H9 (cell line): ENCODE results near the gene HSPA9. TPM values are rescaled to one million over a fixed set of nuclear protein-coding genes. Genes with fewer than 3 reads are reported as not detected.

Experiments used
- DNase-seq: peaks from one replicate; pipeline ENCODE4 v3.0.0-alpha.2; 2017
- H2AFZ ChIP-seq: one replicate; pipeline ENCODE4 v1.6.1; 2013; ENCODE audit warnings: mild to moderate bottlenecking, low read length, control low read depth, moderate library complexity
- H2AK5ac ChIP-seq: 2 replicates; pipeline ENCODE4 v1.6.1; 2013; ENCODE audit warnings: low read length, control low read depth, mixed read lengths; ENCODE audit not compliant: insufficient read length
- H2BK120ac ChIP-seq: one replicate; pipeline ENCODE4 v1.6.1; 2013; ENCODE audit warnings: low read depth, mild to moderate bottlenecking, low read length, control low read depth, inconsistent platforms; ENCODE audit not compliant: poor library complexity, severe bottlenecking
- H2BK12ac ChIP-seq: 2 replicates; pipeline ENCODE4 v1.6.1; 2013; ENCODE audit warnings: low read length, control low read depth, mixed read lengths, low read depth; ENCODE audit not compliant: insufficient read length
- H2BK15ac ChIP-seq: 2 replicates; pipeline ENCODE4 v1.6.1; 2013; ENCODE audit warnings: low read depth, low read length, control low read depth
- H2BK20ac ChIP-seq: one replicate; pipeline ENCODE4 v1.6.1; 2013; ENCODE audit warnings: low read depth, mild to moderate bottlenecking, low read length, control low read depth, inconsistent platforms; ENCODE audit not compliant: poor library complexity, severe bottlenecking
- H2BK5ac ChIP-seq: 2 replicates; pipeline ENCODE4 v1.6.1; 2013; ENCODE audit warnings: low read length, control low read depth, mixed read lengths; ENCODE audit not compliant: insufficient read length
- H3K14ac ChIP-seq: 2 replicates; pipeline ENCODE4 v1.6.1; 2013; ENCODE audit warnings: low read length, control low read depth; ENCODE audit not compliant: insufficient read depth
- H3K18ac ChIP-seq: 2 replicates; pipeline ENCODE4 v1.6.1; 2013; ENCODE audit warnings: low read depth, mild to moderate bottlenecking, mixed read lengths, low read length, control low read depth; ENCODE audit not compliant: insufficient read length
- H3K23ac ChIP-seq: 2 replicates; pipeline ENCODE4 v1.6.1; 2013; ENCODE audit warnings: low read length, control low read depth, mixed read lengths, low read depth; ENCODE audit not compliant: insufficient read length
- H3K23me2 ChIP-seq: 2 replicates; pipeline ENCODE4 v1.6.1; 2013; ENCODE audit warnings: low read depth, mild to moderate bottlenecking, mixed read lengths, low read length, control low read depth; ENCODE audit not compliant: insufficient read length, poor library complexity, severe bottlenecking
- H3K27ac ChIP-seq: 2 replicates; pipeline ENCODE4 v1.5.1; 2013; ENCODE audit warnings: low read length, control low read depth, mixed read lengths, low read depth; ENCODE audit not compliant: insufficient read length
- H3K27me3 ChIP-seq: 2 replicates; pipeline ENCODE4 v1.6.1; 2013; ENCODE audit warnings: low read length, control low read depth, inconsistent platforms; ENCODE audit not compliant: insufficient read depth
- H3K4ac ChIP-seq: 2 replicates; pipeline ENCODE4 v1.6.1; 2013; ENCODE audit warnings: low read depth, mild to moderate bottlenecking, control low read depth, inconsistent platforms, low read length, moderate library complexity
- H3K4me1 ChIP-seq: 2 replicates; pipeline ENCODE4 v1.6.1; 2013; ENCODE audit warnings: low read length, control low read depth, inconsistent platforms; ENCODE audit not compliant: insufficient read depth
- H3K4me2 ChIP-seq: 2 replicates; pipeline ENCODE4 v1.6.1; 2013; ENCODE audit warnings: low read length, control low read depth, mixed read lengths; ENCODE audit not compliant: insufficient read length, insufficient read depth
- H3K56ac ChIP-seq: 2 replicates; pipeline ENCODE4 v1.6.1; 2013; ENCODE audit warnings: low read depth, mild to moderate bottlenecking, mixed read lengths, low read length, control low read depth; ENCODE audit not compliant: insufficient read length
- H3K79me1 ChIP-seq: 2 replicates; pipeline ENCODE4 v1.6.1; 2013; ENCODE audit warnings: low read depth, mild to moderate bottlenecking, moderate library complexity, low read length, control low read depth, inconsistent platforms; ENCODE audit not compliant: insufficient read depth, poor library complexity, severe bottlenecking
- H3K79me2 ChIP-seq: 2 replicates; pipeline ENCODE4 v1.6.1; 2013; ENCODE audit warnings: low read length, control low read depth, inconsistent platforms; ENCODE audit not compliant: insufficient read depth
- H3K9ac ChIP-seq: 2 replicates; pipeline ENCODE4 v1.6.1; 2013; ENCODE audit warnings: low read length, control low read depth, mixed read lengths; ENCODE audit not compliant: insufficient read length; ENCODE audit errors: extremely low read depth
- H3K9me3 ChIP-seq: one replicate; pipeline ENCODE4 v1.6.1; 2013; ENCODE audit warnings: low read depth, low read length, inconsistent platforms; ENCODE audit not compliant: control insufficient read depth
- H3T11ph ChIP-seq: one replicate; pipeline ENCODE4 v1.6.1; 2013; ENCODE audit warnings: mild to moderate bottlenecking, low read length, control low read depth, inconsistent platforms
- H4K20me1 ChIP-seq: one replicate; pipeline ENCODE4 v1.6.1; 2013; ENCODE audit not compliant: control insufficient read depth, insufficient read length, insufficient read depth
- H4K5ac ChIP-seq: 2 replicates; pipeline ENCODE4 v1.6.1; 2013; ENCODE audit warnings: low read depth, mild to moderate bottlenecking, mixed read lengths, low read length, control low read depth; ENCODE audit not compliant: insufficient read length
- H4K8ac ChIP-seq: replicated peaks from 2 replicates; pipeline ENCODE4 v1.6.1; 2013; ENCODE audit warnings: low read length, control low read depth, mixed read lengths, low read depth; ENCODE audit not compliant: insufficient read length
- H4K91ac ChIP-seq: 2 replicates; pipeline ENCODE4 v1.6.1; 2013; ENCODE audit warnings: low read depth, mild to moderate bottlenecking, moderate library complexity, mixed read lengths, low read length, control low read depth; ENCODE audit not compliant: insufficient read length
- H3K27ac Mint-ChIP-seq, 3 experiments: 2 replicates in 2 of 3; 3 replicates in 1 of 3; pipeline ENCODE4 v1.8.0; 2020 to 2021; ENCODE audit warnings: mixed read lengths in 3 of 3, mild to moderate bottlenecking in 1 of 3, moderate library complexity in 1 of 3
- H3K27me3 Mint-ChIP-seq: 2 replicates; pipeline ENCODE4 v1.8.0; 2021; ENCODE audit warnings: low read depth, mild to moderate bottlenecking, moderate library complexity, mixed read lengths
- H3K36me3 Mint-ChIP-seq, 3 experiments: 2 replicates in 2 of 3; 3 replicates in 1 of 3; pipeline ENCODE4 v1.8.0; 2020 to 2021; ENCODE audit warnings: low read depth in 3 of 3, mixed read lengths in 3 of 3; ENCODE audit not compliant: insufficient read depth in 1 of 3
- H3K4me1 Mint-ChIP-seq, 2 experiments: 2 replicates each; pipeline ENCODE4 v1.8.0; 2020; ENCODE audit warnings: mixed read lengths in 2 of 2
- H3K4me3 Mint-ChIP-seq, 2 experiments: 2 replicates in 1 of 2; 3 replicates in 1 of 2; pipeline ENCODE4 v1.8.0; 2020 to 2021; ENCODE audit warnings: mild to moderate bottlenecking in 2 of 2, mixed read lengths in 2 of 2, moderate library complexity in 1 of 2
- H3K9me3 Mint-ChIP-seq, 2 experiments: 2 replicates in 1 of 2; 3 replicates in 1 of 2; pipeline ENCODE4 v1.8.0; 2020; ENCODE audit warnings: mild to moderate bottlenecking in 2 of 2, mixed read lengths in 2 of 2, moderate library complexity in 1 of 2
- CTCF ChIP-seq: fragments of 200-600 bp; sonication (generic); conservative IDR thresholded peaks from 3 replicates; pipeline ENCODE4 v1.8.0; 2021; ENCODE audit warnings: antibody characterized with exemption, mild to moderate bottlenecking
- WGBS: extraction: QIAGEN DNeasy Blood & Tissue Kit; methylation state at CpG from one replicate; pipeline ENCODE4 v1.1.7; 2013; ENCODE audit warnings: missing lambda C conversion rate, low lambda C conversion rate, mixed read lengths; ENCODE audit not compliant: insufficient read length; ENCODE audit errors: extremely low coverage; 5-methylcytosine and 5-hydroxymethylcytosine counted together
- total RNA-seq: library from RNA; stranded (reverse); gene quantifications from 2 replicates; pipeline ENCODE4 v1.2.1, GENCODE V29; 2021

Gene HSPA9
- total RNA-seq, 1 experiment from 2014 or later, result 397 TPM

- peak; percentile 58 for TF ChIP-seq CTCF
- H2BK5ac ChIP-seq, result no peak overlapping the region
- no peak overlapping the region for H3K27ac Mint-ChIP-seq
- H3K9me3 Mint-ChIP-seq, result no peaks in the 10 kb centered on the region
- no peak overlapping the region for H3K56ac ChIP-seq
- no peaks in the 10 kb centered on the region for H3K27me3 ChIP-seq
- no peak overlapping the region for H2AFZ ChIP-seq
- H3K4me1 ChIP-seq, result no peaks in the 10 kb centered on the region
- H3K23ac ChIP-seq, result no peak overlapping the region
- no peak overlapping the region for H4K5ac ChIP-seq
- no peaks in the 10 kb centered on the region for H4K20me1 ChIP-seq
- H3T11ph ChIP-seq, result no peak overlapping the region
- WGBS, result no CpG with 5 or more reads among the region's 4 CpGs
- no peaks in the 10 kb centered on the region for H3K9me3 ChIP-seq
- no peak overlapping the region for H3K9ac ChIP-seq
- no peak overlapping the region for H3K18ac ChIP-seq
- no peak overlapping the region for H3K27ac ChIP-seq
- no peak overlapping the region for H2BK12ac ChIP-seq
- H4K91ac ChIP-seq, result no peak overlapping the region
- peaks cover 3% of the 10 kb centered on the region for H3K79me1 ChIP-seq
- H3K4ac ChIP-seq, result no peak overlapping the region
- H3K4me3 Mint-ChIP-seq, result no peak overlapping the region
- H3K14ac ChIP-seq, result no peak overlapping the region
- DNase-seq, result no peak
- no peak overlapping the region for H2BK15ac ChIP-seq
- H4K8ac ChIP-seq, result no peak overlapping the region
- peaks cover 74% of the 10 kb centered on the region for H3K79me2 ChIP-seq
- H2BK20ac ChIP-seq, result no peak overlapping the region
- peaks cover 29 to 73% (median 68%) of the 10 kb centered on the region in 3 experiments for H3K36me3 Mint-ChIP-seq
- peaks cover under 1% of the 10 kb centered on the region for H3K23me2 ChIP-seq
- no peaks in the 10 kb centered on the region for H3K27me3 Mint-ChIP-seq
- no peak overlapping the region for H2AK5ac ChIP-seq
- no peak overlapping the region for H3K4me2 ChIP-seq
- no peak overlapping the region for H2BK120ac ChIP-seq
- H3K4me1 Mint-ChIP-seq, result peaks cover 15 to 19% of the 10 kb centered on the region in 2 experiments
Observed at GRCh38 chr5:138536665-138537315, 38.4 kb downstream of the HSPA9 start.
